ENCODE data around the gene DNAJB9.

Gene DNAJB9

GRCh38 chr7:108600399-108600798 is 30.7 kb downstream of the DNAJB9 start:
- no peak for DNase-seq (ENCODE audit: low read depth in 1 of 2, low spot score in 1 of 2)
- TF ChIP-seq JUND (IDR thresholded peaks at IDR 0.05; ENCODE audit: low read depth): no peak
- in situ Hi-C loops (cut with HindIII; ENCODE audit: low pct_unique_long_range_greater_than_20kb, low sequenced_read_pairs): no loop called here

GRCh38 chr7:108603656-108604306 is 34.1 kb downstream of the DNAJB9 start:
- no peak for TF ChIP-seq JUND (IDR thresholded peaks at IDR 0.05; ENCODE audit: low read depth)
- DNase-seq (ENCODE audit: low read depth in 1 of 2, low spot score in 1 of 2): no peak
- in situ Hi-C loops (cut with HindIII; ENCODE audit: low pct_unique_long_range_greater_than_20kb, low sequenced_read_pairs): no loop called here

- no peak for DNase-seq (ENCODE audit: low read depth in 1 of 2, low spot score in 1 of 2)
- TF ChIP-seq JUND (IDR thresholded peaks at IDR 0.05; ENCODE audit: low read depth): no peak
Measured at GRCh38 chr7:108604307-108605077, 34.8 kb downstream of the DNAJB9 start.

GRCh38 chr7:108605559-108606201 is 36.0 kb downstream of the DNAJB9 start:
- no peak for TF ChIP-seq JUND (IDR thresholded peaks at IDR 0.05; ENCODE audit: low read depth)
- in situ Hi-C loops (cut with HindIII; ENCODE audit: low pct_unique_long_range_greater_than_20kb, low sequenced_read_pairs): no loop called here
- DNase-seq (ENCODE audit: low read depth in 1 of 2, low spot score in 1 of 2): no peak

More at GRCh38 chr7:108604307-108605077, 34.8 kb downstream of the DNAJB9 start:
- in situ Hi-C loops (cut with HindIII; ENCODE audit: low pct_unique_long_range_greater_than_20kb, low sequenced_read_pairs): no loop called here

GRCh38 chr7:108609643-108610042 is 40.0 kb downstream of the DNAJB9 start:
- DNase-seq (ENCODE audit: low read depth in 1 of 2, low spot score in 1 of 2): no peak
- no peak for TF ChIP-seq JUND (IDR thresholded peaks at IDR 0.05; ENCODE audit: low read depth)
- in situ Hi-C loops (cut with HindIII; ENCODE audit: low pct_unique_long_range_greater_than_20kb, low sequenced_read_pairs): no loop called here

- in situ Hi-C loops (cut with HindIII; ENCODE audit: low pct_unique_long_range_greater_than_20kb, low sequenced_read_pairs): no loop called here
Measured at GRCh38 chr7:108611268-108611667, 41.6 kb downstream of the DNAJB9 start.

GRCh38 chr7:108613147-108613948 is 43.7 kb downstream of the DNAJB9 start:
- in situ Hi-C loops (cut with HindIII; ENCODE audit: low pct_unique_long_range_greater_than_20kb, low sequenced_read_pairs): no loop called here
- DNase-seq (ENCODE audit: low read depth in 1 of 2, low spot score in 1 of 2): peak in 1 of 2 experiments; percentile 89
- TF ChIP-seq JUND (IDR thresholded peaks at IDR 0.05; ENCODE audit: low read depth): peak; percentile 70; the same call in 1 of the 2 replicates

More at GRCh38 chr7:108611268-108611667, 41.6 kb downstream of the DNAJB9 start:
- peak; percentile 80 for TF ChIP-seq JUND (IDR thresholded peaks at IDR 0.05; ENCODE audit: low read depth)
- DNase-seq (ENCODE audit: low read depth in 1 of 2, low spot score in 1 of 2): peak; percentile 4 to 95

GRCh38 chr7:108613949-108614381 is 44.3 kb downstream of the DNAJB9 start:
- no peak for DNase-seq (ENCODE audit: low read depth in 1 of 2, low spot score in 1 of 2)
- in situ Hi-C loops (cut with HindIII; ENCODE audit: low pct_unique_long_range_greater_than_20kb, low sequenced_read_pairs): no loop called here
- no peak; the same call in 1 of the 2 replicates for TF ChIP-seq JUND (IDR thresholded peaks at IDR 0.05; ENCODE audit: low read depth)

- DNase-seq (ENCODE audit: low read depth in 1 of 2, low spot score in 1 of 2): no peak
- TF ChIP-seq JUND (IDR thresholded peaks at IDR 0.05; ENCODE audit: low read depth): no peak
- in situ Hi-C loops (cut with HindIII; ENCODE audit: low pct_unique_long_range_greater_than_20kb, low sequenced_read_pairs): no loop called here
Measured at GRCh38 chr7:108614896-108615295, 45.2 kb downstream of the DNAJB9 start.

GRCh38 chr7:108618056-108618455 is 48.4 kb downstream of the DNAJB9 start:
- in situ Hi-C loops (cut with HindIII; ENCODE audit: low pct_unique_long_range_greater_than_20kb, low sequenced_read_pairs): no loop called here
- TF ChIP-seq JUND (IDR thresholded peaks at IDR 0.05; ENCODE audit: low read depth): no peak
- no peak for DNase-seq (ENCODE audit: low read depth in 1 of 2, low spot score in 1 of 2)

GRCh38 chr7:108623220-108623619 is 53.5 kb downstream of the DNAJB9 start:
- no peak for TF ChIP-seq JUND (IDR thresholded peaks at IDR 0.05; ENCODE audit: low read depth)
- no peak for DNase-seq (ENCODE audit: low read depth in 1 of 2, low spot score in 1 of 2)
- in situ Hi-C loops (cut with HindIII; ENCODE audit: low pct_unique_long_range_greater_than_20kb, low sequenced_read_pairs): no loop called here
